MM.1S (cell line): ENCODE results near the gene DLGAP1.

ENCODE experiments used
- CTCF ChIP-seq: fragments of 300-600 bp; sonication (generic); IDR thresholded peaks from 2 replicates; pipeline ENCODE4 v1.5.1; 2016; ENCODE audit warnings: antibody characterized with exemption, low read length, mixed read lengths
- EZH2 ChIP-seq: fragments of 300-600 bp; sonication (generic); optimal IDR thresholded peaks from 2 replicates; pipeline ENCODE3; 2017; ENCODE audit warnings: low read depth, mild to moderate bottlenecking, antibody characterized with exemption, low read length, mixed read lengths
- EZH2phosphoT487 ChIP-seq: fragments of 300-600 bp; sonication (generic); IDR thresholded peaks from 2 replicates; pipeline ENCODE4 v1.6.1; 2018; ENCODE audit warnings: antibody characterized with exemption, low read length

GRCh38 chr18:3560755-3561154, 894.4 kb downstream of the DLGAP1 start:
- TF ChIP-seq CTCF (no peak), EZH2 (no peak), EZH2phosphoT487 (no peak)
